Measurements from ENCODE around the gene SOX2. TPM values are rescaled to one million over a fixed set of nuclear protein-coding genes. Genes with fewer than 3 reads are reported as not detected.

SOX2 gene
- total and polyA plus RNA-seq, 8 donors, result 4.1 to 26.9 (median 9.8) TPM; not detected in 1

DNA sequence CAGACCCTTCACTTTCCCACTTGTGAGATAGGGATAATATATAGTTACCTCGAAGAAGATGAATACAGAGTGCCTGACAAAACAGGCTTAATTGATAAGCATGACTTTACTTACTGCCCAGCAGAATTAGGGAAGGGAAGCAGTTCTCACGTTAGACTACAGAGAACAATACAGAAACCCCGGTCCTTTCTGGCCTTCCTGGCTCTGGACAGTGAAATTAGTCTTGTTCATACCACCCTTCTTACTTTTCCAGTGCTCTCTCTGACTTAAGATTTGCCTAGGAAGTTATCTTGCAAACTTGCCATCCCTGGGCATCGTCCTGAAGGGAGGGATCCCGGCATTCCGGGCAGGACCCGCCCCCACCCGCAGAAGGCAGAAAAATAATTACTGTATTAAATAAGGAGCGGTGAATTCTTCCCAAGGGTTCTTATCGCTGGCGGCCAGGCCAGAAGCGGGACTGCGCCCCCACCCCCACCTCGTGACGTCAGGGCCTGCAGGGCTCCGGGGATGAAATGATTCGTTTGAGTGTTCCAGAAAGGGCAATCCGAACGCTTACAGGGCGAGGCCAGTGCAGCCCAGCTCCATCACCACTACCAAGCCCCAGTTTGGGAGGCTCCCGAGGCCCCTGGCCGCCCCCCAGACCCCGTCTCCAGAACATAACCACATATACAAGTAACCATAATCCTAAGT, 8.4 kb downstream of the SOX2 start:
- Histone ChIP-seq H3K36me3 (no peaks in the 10 kb centered on the region), H3K9me3 (no peaks in the 10 kb centered on the region), H3K4me3 (peak overlapping the region in 2 of 4 donors; percentile 15), H3K27ac (peak overlapping the region; percentile 64 to 87 (median 81)), H3K27me3 (peaks cover 10 to 100% (median 68%) of the 10 kb centered on the region in 3 donors), H3K4me1 (peaks cover 0 to 25% (median 9%) of the 10 kb centered on the region in 4 donors)
- 10 to 23% (median 10%) methylated on average over 17 to 23 of the region's 23 CpGs for WGBS, 5 donors
- DNase-seq, result peak; percentile 45 to 81
- intact Hi-C loops (cut with DNase I; ENCODE audit: low total_unique reads), result loop anchor here (10.0 kb wide), 1 partner anchor 535 kb away; no protein-coding TSS in a partner anchor
- no peak for TF ChIP-seq POLR2AphosphoS5 (IDR thresholded peaks at IDR 0.05)
- TF ChIP-seq POLR2A (IDR thresholded peaks at IDR 0.05), result no peak
- TF ChIP-seq, protein P1, sequence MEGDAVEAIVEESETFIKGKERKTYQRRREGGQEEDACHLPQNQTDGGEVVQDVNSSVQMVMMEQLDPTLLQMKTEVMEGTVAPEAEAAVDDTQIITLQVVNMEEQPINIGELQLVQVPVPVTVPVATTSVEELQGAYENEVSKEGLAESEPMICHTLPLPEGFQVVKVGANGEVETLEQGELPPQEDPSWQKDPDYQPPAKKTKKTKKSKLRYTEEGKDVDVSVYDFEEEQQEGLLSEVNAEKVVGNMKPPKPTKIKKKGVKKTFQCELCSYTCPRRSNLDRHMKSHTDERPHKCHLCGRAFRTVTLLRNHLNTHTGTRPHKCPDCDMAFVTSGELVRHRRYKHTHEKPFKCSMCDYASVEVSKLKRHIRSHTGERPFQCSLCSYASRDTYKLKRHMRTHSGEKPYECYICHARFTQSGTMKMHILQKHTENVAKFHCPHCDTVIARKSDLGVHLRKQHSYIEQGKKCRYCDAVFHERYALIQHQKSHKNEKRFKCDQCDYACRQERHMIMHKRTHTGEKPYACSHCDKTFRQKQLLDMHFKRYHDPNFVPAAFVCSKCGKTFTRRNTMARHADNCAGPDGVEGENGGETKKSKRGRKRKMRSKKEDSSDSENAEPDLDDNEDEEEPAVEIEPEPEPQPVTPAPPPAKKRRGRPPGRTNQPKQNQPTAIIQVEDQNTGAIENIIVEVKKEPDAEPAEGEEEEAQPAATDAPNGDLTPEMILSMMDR (IDR thresholded peaks at IDR 0.05), result no peak
- TF ChIP-seq EP300 (IDR thresholded peaks at IDR 0.05), result no peak

DNA sequence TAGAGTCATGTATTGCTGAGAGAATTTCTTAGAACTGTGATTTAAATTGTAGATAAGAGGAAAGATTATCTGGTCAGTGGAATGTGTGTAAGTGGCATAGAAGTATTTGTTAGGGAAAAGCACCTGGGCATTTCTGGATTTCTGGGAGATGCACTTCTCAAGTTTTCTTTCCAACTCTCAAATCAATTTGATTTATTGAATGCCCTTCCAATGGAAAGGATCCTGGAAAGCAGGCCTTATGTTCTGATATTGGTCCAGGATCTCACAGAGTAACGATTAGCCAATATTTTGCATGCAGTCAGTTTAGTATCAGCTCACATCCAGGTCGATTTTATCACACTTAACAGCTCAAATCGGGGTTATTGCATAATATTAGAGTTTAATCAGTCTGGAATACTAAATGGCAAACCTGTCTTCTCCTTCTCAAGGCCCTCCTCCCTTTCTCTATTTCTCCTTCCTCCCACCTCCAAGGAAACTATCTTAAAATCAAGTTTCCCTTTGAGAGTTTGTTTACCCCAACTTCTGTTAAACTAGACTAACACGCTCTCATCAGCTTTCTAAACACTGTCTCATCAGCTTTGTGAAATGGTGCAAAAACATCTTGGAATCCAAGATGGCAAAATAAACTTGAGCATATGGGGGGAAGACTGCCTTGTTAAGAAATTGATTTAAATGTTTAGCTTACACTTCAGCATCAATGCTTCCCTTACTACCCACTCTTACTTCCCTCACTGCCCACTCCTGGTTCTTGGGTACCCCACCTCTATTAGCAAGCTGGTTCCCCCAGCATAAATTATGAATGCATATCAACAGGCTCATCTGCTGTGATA, 9.5 kb downstream of the SOX2 start:
- DNase-seq, result no peak
- peak overlapping the region in 1 of 5 donors; percentile 87 for H3K27ac ChIP-seq
- H3K9me3 ChIP-seq, result no peaks in the 10 kb centered on the region
- H3K27me3 ChIP-seq, result peaks cover 10 to 100% (median 71%) of the 10 kb centered on the region in 3 donors
- intact Hi-C loops (cut with DNase I; ENCODE audit: low total_unique reads), result no loop called here
- WGBS, 5 donors, result 17 to 33% (median 18%) methylated on average over 4 of the region's 4 CpGs
- no peaks in the 10 kb centered on the region for H3K36me3 ChIP-seq
- no peak overlapping the region for H3K4me3 ChIP-seq
- peaks cover 0 to 33% (median 16%) of the 10 kb centered on the region in 4 donors for H3K4me1 ChIP-seq
- TF ChIP-seq, protein P1 (IDR thresholded peaks at IDR 0.05), result no peak
- TF ChIP-seq POLR2A (IDR thresholded peaks at IDR 0.05) (no peak), POLR2AphosphoS5 (IDR thresholded peaks at IDR 0.05) (no peak), EP300 (IDR thresholded peaks at IDR 0.05) (no peak)

DNA sequence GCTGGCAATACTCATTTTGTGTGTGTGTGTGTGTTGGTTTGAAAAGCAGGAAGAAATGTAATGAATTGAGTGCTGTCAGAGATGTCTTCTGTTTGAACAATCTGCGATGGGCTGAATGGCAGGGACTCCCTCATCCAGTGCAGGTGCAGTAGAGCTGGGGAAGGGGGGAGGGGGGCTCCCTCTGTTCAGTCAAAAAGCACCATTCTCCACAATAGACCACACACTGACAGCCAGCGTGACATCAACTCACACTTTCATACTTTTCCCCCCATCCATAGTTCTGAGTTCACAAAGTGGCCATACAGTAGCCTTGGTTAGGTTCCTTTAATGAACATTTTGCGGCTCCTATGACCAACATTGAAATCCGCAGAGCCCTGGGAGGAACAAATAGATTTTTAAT, 10.4 kb downstream of the SOX2 start:
- intact Hi-C loops (cut with DNase I; ENCODE audit: low total_unique reads), result no loop called here
- Histone ChIP-seq H3K4me3 (no peak overlapping the region), H3K9me3 (no peaks in the 10 kb centered on the region), H3K4me1 (peaks cover 0 to 42% (median 24%) of the 10 kb centered on the region in 4 donors), H3K27ac (no peak overlapping the region), H3K36me3 (no peaks in the 10 kb centered on the region), H3K27me3 (peaks cover 10 to 100% (median 74%) of the 10 kb centered on the region in 3 donors)
- DNase-seq, result no peak
- 40 to 80% (median 44%) methylated on average over 4 of the region's 4 CpGs for WGBS, 5 donors
- no peak for TF ChIP-seq EP300 (IDR thresholded peaks at IDR 0.05)
- TF ChIP-seq, protein P1 (IDR thresholded peaks at IDR 0.05), result no peak
- no peak for TF ChIP-seq POLR2AphosphoS5 (IDR thresholded peaks at IDR 0.05)
- no peak for TF ChIP-seq POLR2A (IDR thresholded peaks at IDR 0.05)

DNA sequence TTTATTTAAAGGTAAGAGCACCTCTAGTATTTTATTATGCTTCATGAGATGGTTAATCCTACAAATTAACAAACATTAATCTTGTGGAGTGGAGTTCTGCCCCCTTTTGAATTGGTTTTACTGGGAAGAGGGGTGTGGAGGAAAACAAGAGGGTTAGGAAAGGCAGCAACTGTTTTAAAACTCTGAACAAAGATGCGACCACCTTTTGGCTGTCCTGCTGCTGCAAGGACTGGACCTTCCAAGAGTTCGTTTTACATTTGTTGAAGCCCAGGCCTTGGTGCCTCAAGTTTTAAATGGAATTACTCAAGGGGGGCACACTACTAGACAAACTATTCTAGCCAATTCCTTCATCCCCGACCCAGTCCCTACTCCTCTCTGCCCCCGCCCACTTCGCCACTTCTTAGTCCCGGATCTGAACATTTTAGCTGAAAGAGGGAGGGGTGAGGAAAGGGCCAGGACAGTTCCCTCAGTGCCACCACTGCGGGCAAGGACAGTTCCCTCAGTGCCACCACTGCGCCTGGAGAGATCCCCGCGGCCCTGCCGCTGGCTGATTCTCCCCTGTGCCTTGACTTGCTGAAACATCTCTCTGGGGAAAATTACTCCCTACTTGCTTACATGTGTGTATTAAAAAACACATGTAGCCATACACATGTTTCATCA, 11.2 kb downstream of the SOX2 start:
- no peaks in the 10 kb centered on the region for H3K9me3 ChIP-seq
- no peaks in the 10 kb centered on the region for H3K36me3 ChIP-seq
- intact Hi-C loops (cut with DNase I; ENCODE audit: low total_unique reads), result no loop called here
- no peak for DNase-seq
- TF ChIP-seq POLR2AphosphoS5 (IDR thresholded peaks at IDR 0.05) (no peak), EP300 (IDR thresholded peaks at IDR 0.05) (no peak), POLR2A (IDR thresholded peaks at IDR 0.05) (no peak)
- TF ChIP-seq, protein P1 (IDR thresholded peaks at IDR 0.05), result no peak
- no peak overlapping the region for H3K4me3 ChIP-seq
- H3K27me3 ChIP-seq, result peaks cover 10 to 100% (median 79%) of the 10 kb centered on the region in 3 donors
- H3K4me1 ChIP-seq, result peaks cover 0 to 46% (median 29%) of the 10 kb centered on the region in 4 donors
- H3K27ac ChIP-seq, result no peak overlapping the region
- 38 to 68% (median 50%) methylated on average over 11 of the region's 11 CpGs for WGBS, 5 donors

All from stomach (tissue), 9 donors.